ENCODE data around the gene AATK. TPM values are rescaled to one million over a fixed set of nuclear protein-coding genes. Genes with fewer than 3 reads are reported as not detected.

AATK gene
- total and polyA plus RNA-seq, 2 of the 13 experiments (the other 11 are each of a cell fraction or from before 2014, with no cell fraction given): 2.9 to 8.4 TPM

GRCh38 chr17:81101614-81102306 lies 64.3 kb downstream of the AATK start (continued):
- 0 out of 2 replicates have a peak, but pooled peaks have one; percentile 30 for TF ChIP-seq DNMT3B (CRISPR knock-in tag; conservative IDR thresholded peaks at IDR 0.05)
- TF ChIP-seq ZNF124 (CRISPR knock-in tag; IDR thresholded peaks at IDR 0.05): peak; percentile 95; the same call in 1 of the 2 replicates
- TF ChIP-seq SP2 (CRISPR knock-in tag; IDR thresholded peaks at IDR 0.05): no peak
- peak; percentile 76; the same call in 1 of the 2 replicates for TF ChIP-seq SOX5 (CRISPR knock-in tag; IDR thresholded peaks at IDR 0.05; ENCODE audit: borderline replicate concordance)
- peak; percentile 91; the same call in 1 of the 2 replicates for TF ChIP-seq ZNF780A (CRISPR knock-in tag; IDR thresholded peaks at IDR 0.05)
- TF ChIP-seq ZNF737 (CRISPR knock-in tag; IDR thresholded peaks at IDR 0.05; ENCODE audit: borderline replicate concordance): no peak
- TF ChIP-seq MAFK (conservative IDR thresholded peaks at IDR 0.05 in 1 of 2, IDR thresholded peaks at IDR 0.05 in 1 of 2; ENCODE audit: low read length in 2 of 2): no peak
- peak; percentile 67; the same call in 1 of the 2 replicates for TF ChIP-seq HMG20B (CRISPR knock-in tag; conservative IDR thresholded peaks at IDR 0.05)
- TF ChIP-seq POGK (CRISPR knock-in tag; conservative IDR thresholded peaks at IDR 0.05): peak; percentile 99
- TF ChIP-seq GATAD2A (CRISPR knock-in tag; IDR thresholded peaks at IDR 0.05): peak; percentile 95
- TF ChIP-seq ZNF619 (CRISPR knock-in tag; IDR thresholded peaks at IDR 0.05): peak; percentile 99
- TF ChIP-seq TEAD3 (CRISPR knock-in tag; optimal IDR thresholded peaks at IDR 0.05; ENCODE audit: borderline replicate concordance): peak; percentile 89
- TF ChIP-seq XRCC5 (optimal IDR thresholded peaks at IDR 0.05; ENCODE audit: low read length): peak; percentile 100
- TF ChIP-seq MATR3 (CRISPR knock-in tag; IDR thresholded peaks at IDR 0.05): no peak
- peak; percentile 96 for TF ChIP-seq ZNF83 (CRISPR knock-in tag; IDR thresholded peaks at IDR 0.05; ENCODE audit: borderline replicate concordance)
- TF ChIP-seq MAFG (CRISPR knock-in tag; IDR thresholded peaks at IDR 0.05): no peak
- TF ChIP-seq SOX13 (IDR thresholded peaks at IDR 0.05): peak; percentile 58; the same call in 1 of the 2 replicates
- peak in 1 of 2 experiments; percentile 61; a peak in 2 of 4 replicates for TF ChIP-seq SOX13 (CRISPR knock-in tag; conservative IDR thresholded peaks at IDR 0.05 in 1 of 2, IDR thresholded peaks at IDR 0.05 in 1 of 2)
- peak; percentile 87; the same call in 1 of the 2 replicates for TF ChIP-seq ZNF713 (CRISPR knock-in tag; IDR thresholded peaks at IDR 0.05)
- no peak for TF ChIP-seq ZNF615 (CRISPR knock-in tag; IDR thresholded peaks at IDR 0.05; ENCODE audit: borderline replicate concordance)
- no peak for TF ChIP-seq NBN (conservative IDR thresholded peaks at IDR 0.05)
- TF ChIP-seq U2AF1 (optimal IDR thresholded peaks at IDR 0.05; ENCODE audit: low read depth, low read length): peak; percentile 77
- TF ChIP-seq SMARCC2 (IDR thresholded peaks at IDR 0.05): no peak
- TF ChIP-seq ZNF253 (CRISPR knock-in tag; IDR thresholded peaks at IDR 0.05; ENCODE audit: borderline replicate concordance): no peak
- TF ChIP-seq KMT2B (CRISPR knock-in tag; IDR thresholded peaks at IDR 0.05): peak; percentile 72
- TF ChIP-seq DR1 (CRISPR knock-in tag; IDR thresholded peaks at IDR 0.05): peak; percentile 94
- peak; percentile 85 for TF ChIP-seq ARID5B (CRISPR knock-in tag; IDR thresholded peaks at IDR 0.05)
- peak; percentile 77 for TF ChIP-seq BHLHE40 (IDR thresholded peaks at IDR 0.05; ENCODE audit: low read length)

Data from HepG2 (cell line).